GM23248 (cell line): Measurements from ENCODE around the gene LRP4. TPM values are rescaled to one million over a fixed set of nuclear protein-coding genes. Genes with fewer than 3 reads are reported as not detected.

ENCODE experiments used
- DNase-seq: peaks from one replicate; pipeline ENCODE4 v3.0.0-alpha.2; 2015
- H2AFZ ChIP-seq: fragments of 200-600 bp; sonication (generic); 2 replicates; pipeline ENCODE4 v1.6.1; 2016; ENCODE audit warnings: antibody characterized with exemption
- H3F3A ChIP-seq: fragments of 200-600 bp; sonication (generic); 2 replicates; pipeline ENCODE4 v1.6.1; 2016; ENCODE audit warnings: mild to moderate bottlenecking, antibody characterized with exemption, mixed run types; ENCODE audit not compliant: insufficient read depth
- H3K27ac ChIP-seq: fragments of 200-600 bp; sonication (generic); 2 replicates; pipeline ENCODE4 v1.5.1; 2016; ENCODE audit warnings: mild to moderate bottlenecking
- H3K27me3 ChIP-seq: fragments of 200-600 bp; sonication (generic); replicated peaks from 2 replicates; pipeline ENCODE4 v1.6.1; 2016; ENCODE audit warnings: mild to moderate bottlenecking; ENCODE audit not compliant: insufficient read depth
- H3K36me3 ChIP-seq: fragments of 200-600 bp; sonication (generic); 2 replicates; pipeline ENCODE4 v1.6.1; 2016; ENCODE audit warnings: low read depth, mild to moderate bottlenecking
- H3K4me1 ChIP-seq: fragments of 200-600 bp; sonication (generic); 2 replicates; pipeline ENCODE4 v1.6.1; 2016; ENCODE audit warnings: mild to moderate bottlenecking; ENCODE audit not compliant: insufficient read depth
- H3K4me2 ChIP-seq: fragments of 200-600 bp; sonication (generic); one replicate; pipeline ENCODE4 v1.6.1; 2016; ENCODE audit warnings: mild to moderate bottlenecking; ENCODE audit not compliant: unreplicated experiment
- H3K4me3 ChIP-seq: fragments of 200-600 bp; sonication (generic); 2 replicates; pipeline ENCODE4 v1.5.1; 2016; ENCODE audit warnings: mild to moderate bottlenecking
- H3K79me2 ChIP-seq: fragments of 200-600 bp; sonication (generic); 2 replicates; pipeline ENCODE4 v1.6.1; 2016; ENCODE audit warnings: mild to moderate bottlenecking; ENCODE audit not compliant: insufficient read depth
- H3K9ac ChIP-seq: fragments of 200-600 bp; sonication (generic); 2 replicates; pipeline ENCODE4 v1.6.1; 2016; ENCODE audit warnings: mild to moderate bottlenecking
- H3K9me2 ChIP-seq: fragments of 200-600 bp; sonication (generic); 2 replicates; pipeline ENCODE4 v1.6.1; 2016; ENCODE audit warnings: mixed run types, mild to moderate bottlenecking, moderate library complexity; ENCODE audit not compliant: insufficient read depth
- H3K9me3 ChIP-seq: fragments of 200-600 bp; sonication (generic); one replicate; pipeline ENCODE4 v1.6.1; 2017; ENCODE audit warnings: low read depth
- H4K20me1 ChIP-seq: fragments of 200-600 bp; sonication (generic); 2 replicates; pipeline ENCODE4 v1.6.0; 2016; ENCODE audit not compliant: insufficient read depth
- EZH2 ChIP-seq: fragments of 200-600 bp; sonication (generic); IDR thresholded peaks from 2 replicates; pipeline ENCODE4 v1.6.1; 2018; ENCODE audit warnings: antibody characterized with exemption, mild to moderate bottlenecking; ENCODE audit not compliant: insufficient read depth, poor library complexity, severe bottlenecking
- EZH2phosphoT487 ChIP-seq: fragments of 200-600 bp; sonication (generic); IDR thresholded peaks from 2 replicates; pipeline ENCODE4 v1.6.1; 2018; ENCODE audit warnings: antibody characterized with exemption, moderate library complexity, mild to moderate bottlenecking, low read depth; ENCODE audit not compliant: insufficient read depth
- WGBS, 2 experiments: methylation state at CpG; one replicate each; pipeline ENCODE4 v1.1.6; 2015 to 2017; ENCODE audit warnings: low lambda C conversion rate in 2 of 2, low coverage in 1 of 2; ENCODE audit errors: missing lambda C conversion rate in 2 of 2; 5-methylcytosine and 5-hydroxymethylcytosine counted together
- in situ Hi-C: fragments of 300-500 bp; cut with MboI; formaldehyde crosslinking; loops from 2 replicates; pipeline ENCODE4 v1.15.0; 2020
- polyA plus RNA-seq: library from polyadenylated mRNA; unstranded; fragments of >200 nt; fragmentation: Nextera tagmentation; extraction: Ambion mirVana; gene quantifications from 2 replicates; pipeline ENCODE4 v1.2.1, GENCODE V29; 2016
- total RNA-seq: library from RNA; depleted of rRNA; stranded (reverse); fragments of >200 nt; shearing (Covaris generic); gene quantifications from 2 replicates; pipeline ENCODE4 v1.2.3, GENCODE V29; 2014

The LRP4 gene
- total and polyA plus RNA-seq, 2 experiments from 2014 or later, result 1.4 to 2.9 TPM

DNA sequence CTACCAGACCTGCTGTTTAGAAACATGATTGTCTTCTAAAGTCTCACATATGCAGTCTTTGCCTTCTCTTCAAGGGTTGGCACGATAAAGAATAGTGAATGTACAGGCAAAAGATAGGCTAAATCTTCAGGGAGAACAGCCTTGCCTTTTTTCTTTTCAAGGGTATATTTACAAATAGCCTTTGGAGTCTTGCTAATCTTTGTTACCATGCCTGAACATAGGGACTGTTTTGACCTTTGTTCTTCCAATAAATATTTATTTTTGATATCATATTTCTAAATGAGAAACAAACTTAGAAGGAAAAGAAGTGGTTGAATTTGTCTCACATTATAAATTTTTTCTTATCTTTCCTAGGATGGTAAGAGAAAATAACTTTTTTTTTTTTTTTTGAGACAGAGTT lies 30.9 kb upstream of the LRP4 start:
- WGBS, 2 experiments, result 95 to 100% methylated on average over 1 of the region's 1 CpG
- no peak for DNase-seq
- no peak overlapping the region for H3K4me2 ChIP-seq
- H3K27me3 ChIP-seq, result no peaks in the 10 kb centered on the region
- in situ Hi-C loops, result no loop called here
- no peaks in the 10 kb centered on the region; the same call in 1 of the 2 replicates for H3K79me2 ChIP-seq
- no peaks in the 10 kb centered on the region for H3K9me3 ChIP-seq
- H3K4me1 ChIP-seq, result peaks cover 20% of the 10 kb centered on the region
- H3F3A ChIP-seq, result peaks cover 26% of the 10 kb centered on the region
- H2AFZ ChIP-seq, result no peak overlapping the region
- no peak overlapping the region for H3K4me3 ChIP-seq
- no peaks in the 10 kb centered on the region for H3K9me2 ChIP-seq
- no peak overlapping the region for H3K27ac ChIP-seq
- no peaks in the 10 kb centered on the region for H3K36me3 ChIP-seq
- no peaks in the 10 kb centered on the region for H4K20me1 ChIP-seq
- TF ChIP-seq EZH2 (no peak), EZH2phosphoT487 (no peak)
- H3K9ac ChIP-seq, result no peak overlapping the region

DNA sequence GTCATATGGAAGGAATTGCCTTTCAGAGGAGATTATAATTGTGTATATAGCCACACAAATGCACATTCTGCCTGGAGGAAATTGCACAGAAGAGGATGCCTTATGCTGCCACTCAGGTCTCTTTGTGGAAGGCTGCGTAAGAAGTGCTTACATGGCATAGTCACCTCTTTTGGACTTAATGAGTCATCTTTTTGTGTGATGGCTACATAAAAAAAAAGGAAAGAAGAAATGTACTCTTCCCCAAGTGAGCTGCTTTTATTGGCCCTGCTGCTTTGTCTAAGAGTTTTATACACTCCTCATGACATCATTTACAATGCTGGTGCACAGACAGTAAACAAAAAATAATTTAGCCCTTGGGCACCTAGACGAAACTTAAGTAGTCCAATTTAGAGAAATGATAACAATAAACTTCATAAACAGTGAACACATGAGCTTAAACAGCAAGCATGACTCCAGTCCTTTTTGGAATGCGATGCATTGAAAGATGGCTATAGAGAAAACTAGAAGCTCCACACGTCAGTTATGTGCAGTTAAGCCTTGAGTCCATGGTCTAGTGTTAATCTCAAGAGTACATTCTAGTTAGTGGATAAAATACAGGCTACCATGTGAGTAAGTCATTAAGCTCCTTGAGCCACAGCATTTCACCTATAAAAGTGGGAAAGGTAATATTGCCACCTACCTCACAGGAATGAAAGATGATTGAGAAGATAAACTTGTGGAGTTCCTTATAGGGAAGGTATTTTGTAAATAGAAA lies 30.2 kb upstream of the LRP4 start:
- Histone ChIP-seq H3K4me3 (no peak overlapping the region), H3K27ac (peak overlapping the region; percentile 58), H3K9me3 (no peaks in the 10 kb centered on the region), H4K20me1 (no peaks in the 10 kb centered on the region), H3K36me3 (no peaks in the 10 kb centered on the region), H3K79me2 (no peaks in the 10 kb centered on the region; the same call in 1 of the 2 replicates), H3F3A (peaks cover 26% of the 10 kb centered on the region), H3K4me2 (no peak overlapping the region), H3K4me1 (peaks cover 20% of the 10 kb centered on the region), H3K27me3 (no peaks in the 10 kb centered on the region), H3K9ac (no peak overlapping the region), H2AFZ (no peak overlapping the region), H3K9me2 (no peaks in the 10 kb centered on the region)
- 54 to 62% methylated on average over 4 of the region's 4 CpGs for WGBS, 2 experiments
- in situ Hi-C loops, result no loop called here
- no peak for TF ChIP-seq EZH2phosphoT487
- peak; percentile 89 for DNase-seq

DNA sequence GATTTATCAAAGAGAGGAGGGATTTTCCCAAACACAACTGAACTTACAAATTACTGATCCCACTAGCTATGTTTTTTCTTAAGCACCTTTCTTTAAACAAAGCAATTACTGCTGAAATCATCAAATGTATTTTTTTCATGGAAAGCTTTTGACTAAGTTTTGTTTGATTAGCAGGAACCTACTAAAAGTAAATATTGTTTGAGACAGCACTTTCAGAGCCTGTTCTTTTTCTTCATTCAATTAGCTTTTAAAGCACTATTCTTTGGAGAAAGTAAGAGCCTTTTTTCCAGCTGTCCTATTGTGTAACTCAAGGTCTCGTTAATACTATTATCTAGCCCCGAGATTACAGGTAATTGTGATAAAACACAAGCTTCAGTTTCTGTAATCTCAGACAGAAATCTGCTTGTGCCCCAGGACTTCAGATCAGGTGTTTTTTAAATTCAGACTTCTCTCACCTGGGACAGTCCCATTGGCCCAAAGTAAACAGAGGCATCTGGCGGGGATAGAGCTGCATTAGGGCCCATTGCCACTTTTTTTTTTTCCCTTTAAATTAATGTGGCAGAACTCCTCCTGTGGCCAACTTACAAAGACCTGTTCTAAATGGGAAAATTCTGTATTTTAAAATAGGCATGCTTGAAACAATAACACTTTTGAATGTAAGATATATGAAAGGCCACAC lies 29.2 kb upstream of the LRP4 start:
- H3K4me3 ChIP-seq, result no peak overlapping the region
- TF ChIP-seq EZH2phosphoT487, result no peak
- TF ChIP-seq EZH2, result no peak
- H3K4me2 ChIP-seq, result no peak overlapping the region
- H3K36me3 ChIP-seq, result no peaks in the 10 kb centered on the region
- H3K4me1 ChIP-seq, result peaks cover 17% of the 10 kb centered on the region
- H3K27ac ChIP-seq, result peak overlapping the region; percentile 58
- H4K20me1 ChIP-seq, result no peaks in the 10 kb centered on the region
- in situ Hi-C loops, result no loop called here
- H3K27me3 ChIP-seq, result no peaks in the 10 kb centered on the region
- peaks cover 4% of the 10 kb centered on the region for H3K79me2 ChIP-seq
- no peak overlapping the region for H2AFZ ChIP-seq
- peaks cover 26% of the 10 kb centered on the region for H3F3A ChIP-seq
- DNase-seq, result no peak
- no peaks in the 10 kb centered on the region for H3K9me3 ChIP-seq
- 97 to 99% methylated on average over 3 of the region's 3 CpGs for WGBS, 2 experiments
- H3K9ac ChIP-seq, result no peak overlapping the region
- H3K9me2 ChIP-seq, result no peaks in the 10 kb centered on the region

DNA sequence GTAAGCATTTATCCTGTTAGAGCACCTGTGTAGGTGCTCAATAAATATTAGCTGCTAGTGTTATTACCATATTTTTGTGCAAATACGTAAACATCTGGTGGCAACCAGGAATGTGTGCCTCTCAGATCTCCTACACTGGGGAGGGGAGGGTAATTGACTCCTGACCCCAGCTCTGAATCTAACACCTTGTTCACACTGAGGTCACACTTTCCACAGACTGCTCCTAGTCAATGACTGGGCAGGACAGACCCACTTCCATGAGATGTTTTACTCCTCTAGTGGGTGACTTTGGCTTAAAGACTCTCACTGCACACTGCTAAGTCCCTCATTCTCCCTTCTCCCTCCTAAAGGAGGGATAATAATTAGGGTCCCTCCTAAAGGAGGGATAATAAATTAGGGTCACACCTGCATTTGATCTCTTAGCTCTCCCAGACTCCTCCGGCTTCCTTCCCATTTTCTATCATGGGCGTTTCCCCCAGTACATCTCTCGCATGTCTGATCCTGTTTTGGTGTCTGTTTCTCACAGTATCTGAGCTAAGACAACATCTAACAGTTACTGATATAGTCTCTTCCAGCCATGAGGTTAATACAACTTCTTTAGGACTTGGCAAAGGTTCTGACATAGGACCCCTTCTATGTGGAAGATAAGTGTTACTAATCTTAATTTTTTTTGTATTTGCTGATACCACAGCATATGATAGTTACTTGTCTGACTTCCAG lies 26.2 kb upstream of the LRP4 start:
- Histone ChIP-seq H3K79me2 (peaks cover 21% of the 10 kb centered on the region), H3K4me3 (no peak overlapping the region), H3K36me3 (no peaks in the 10 kb centered on the region), H2AFZ (no peak overlapping the region), H4K20me1 (no peaks in the 10 kb centered on the region), H3K4me2 (no peak overlapping the region), H3K9ac (no peak overlapping the region), H3K27ac (no peak overlapping the region), H3K9me3 (no peaks in the 10 kb centered on the region), H3F3A (peaks cover 26% of the 10 kb centered on the region), H3K4me1 (peaks cover 11% of the 10 kb centered on the region), H3K27me3 (no peaks in the 10 kb centered on the region), H3K9me2 (no peaks in the 10 kb centered on the region)
- TF ChIP-seq EZH2phosphoT487 (no peak), EZH2 (no peak)
- in situ Hi-C loops, result no loop called here
- WGBS, 2 experiments, result 93 to 94% methylated on average over 4 of the region's 4 CpGs
- DNase-seq, result no peak
